Activated T-helper 1 cell treated with Interleukin-2 at 50 U/mL for 16 hours (primary cell): ENCODE results near the gene BLOC1S1.

Experiments
- DNase-seq: peaks from one replicate; pipeline ENCODE4 v3.0.0-alpha.2; 2020; ENCODE audit warnings: low read depth

BLOC1S1 gene

GRCh38 chr12:55728186-55728938 is 12.5 kb downstream of the BLOC1S1 start:
- no peak for DNase-seq

GRCh38 chr12:55728939-55729818 is 13.3 kb downstream of the BLOC1S1 start, which contains the start of gene CD63:
TSS of gene CD63 (minus strand) at chr12:55729009. CDS start at chr12:55728341, 668 bp downstream.
- DNase-seq = peak; percentile 47

GRCh38 chr12:55729819-55730818 is 14.3 kb downstream of the BLOC1S1 start:
- no peak for DNase-seq

- no peak for DNase-seq
Observed at GRCh38 chr12:55732288-55732687, 16.4 kb downstream of the BLOC1S1 start.

GRCh38 chr12:55733021-55733555 is 17.2 kb downstream of the BLOC1S1 start:
- DNase-seq = no peak

GRCh38 chr12:55733858-55734257 is 18.0 kb downstream of the BLOC1S1 start:
- no peak for DNase-seq

- no peak for DNase-seq
Observed at GRCh38 chr12:55734595-55734994, 18.7 kb downstream of the BLOC1S1 start.

GRCh38 chr12:55736076-55736475 is 20.2 kb downstream of the BLOC1S1 start:
- DNase-seq = no peak

GRCh38 chr12:55736780-55737580 is 21.1 kb downstream of the BLOC1S1 start:
- DNase-seq = no peak

GRCh38 chr12:55737581-55738122 is 21.8 kb downstream of the BLOC1S1 start:
- DNase-seq = no peak

- peak; percentile 57 for DNase-seq
Observed at GRCh38 chr12:55738123-55739024, 22.5 kb downstream of the BLOC1S1 start.

GRCh38 chr12:55739025-55739378 is 23.2 kb downstream of the BLOC1S1 start:
- DNase-seq = no peak

- DNase-seq = no peak
Observed at GRCh38 chr12:55741931-55742680, 26.3 kb downstream of the BLOC1S1 start.

- peak; percentile 60 for DNase-seq
Observed at GRCh38 chr12:55742719-55743405, 27.0 kb downstream of the BLOC1S1 start, which contains the start of gene GDF11. TSS of gene GDF11 (plus strand) at chr12:55743122. CDS start at chr12:55743317, 195 bp downstream.

- DNase-seq = no peak
Observed at GRCh38 chr12:55743406-55744339, 27.8 kb downstream of the BLOC1S1 start.

GRCh38 chr12:55744340-55745030 is 28.6 kb downstream of the BLOC1S1 start:
- DNase-seq = no peak
